ENCODE measurements around the gene PLEKHA5. TPM values are rescaled to one million over a fixed set of nuclear protein-coding genes. Genes with fewer than 3 reads are reported as not detected.

PLEKHA5 gene
- total and polyA plus RNA-seq, 2 experiments from 2014 or later: 88.4 to 103 TPM

GRCh38 chr12:19273482-19274330 is 144.2 kb downstream of the PLEKHA5 start:
- no peak for TF ChIP-seq CTCF (IDR thresholded peaks at IDR 0.05; ENCODE audit: low read depth, low read length)
- H3K9me3 ChIP-seq (ENCODE audit: low read depth): no peaks in the 10 kb centered on the region
- no peaks in the 10 kb centered on the region for H3K27me3 ChIP-seq
- no peak overlapping the region for H3K4me3 ChIP-seq
- H3K27ac ChIP-seq: peak overlapping the region; percentile 20
- H3K4me1 ChIP-seq (ENCODE audit: low read depth): no peaks in the 10 kb centered on the region
- DNase-seq (ENCODE audit: low read depth in 1 of 2, low spot score in 1 of 2): peak in 1 of 2 donors; percentile 98
- peaks cover 54% of the 10 kb centered on the region for H3K36me3 ChIP-seq

- H3K4me3 ChIP-seq: no peak overlapping the region
- H3K27ac ChIP-seq: no peak overlapping the region
These were observed 147.2 kb downstream of the PLEKHA5 start for GRCh38 chr12:19276767-19277166.

GRCh38 chr12:19277711-19278110 is 148.2 kb downstream of the PLEKHA5 start:
- no peak overlapping the region for H3K4me3 ChIP-seq
- no peaks in the 10 kb centered on the region for H3K9me3 ChIP-seq (ENCODE audit: low read depth)
- DNase-seq (ENCODE audit: low read depth in 1 of 2, low spot score in 1 of 2): no peak
- no peaks in the 10 kb centered on the region for H3K27me3 ChIP-seq
- no peaks in the 10 kb centered on the region for H3K4me1 ChIP-seq (ENCODE audit: low read depth)
- no peak for TF ChIP-seq CTCF (IDR thresholded peaks at IDR 0.05; ENCODE audit: low read depth, low read length)
- peak overlapping the region; percentile 5 for H3K27ac ChIP-seq
- H3K36me3 ChIP-seq: peaks cover 31% of the 10 kb centered on the region

More at GRCh38 chr12:19276767-19277166, 147.2 kb downstream of the PLEKHA5 start:
- TF ChIP-seq CTCF (IDR thresholded peaks at IDR 0.05; ENCODE audit: low read depth, low read length): no peak
- Histone ChIP-seq H3K27me3 (no peaks in the 10 kb centered on the region), H3K36me3 (peaks cover 33% of the 10 kb centered on the region), H3K9me3 (ENCODE audit: low read depth) (no peaks in the 10 kb centered on the region), H3K4me1 (ENCODE audit: low read depth) (no peaks in the 10 kb centered on the region)
- no peak for DNase-seq (ENCODE audit: low read depth in 1 of 2, low spot score in 1 of 2)

- no peak for DNase-seq (ENCODE audit: low read depth in 1 of 2, low spot score in 1 of 2)
- H3K36me3 ChIP-seq: peaks cover 32% of the 10 kb centered on the region
- H3K9me3 ChIP-seq (ENCODE audit: low read depth): no peaks in the 10 kb centered on the region
- no peaks in the 10 kb centered on the region for H3K4me1 ChIP-seq (ENCODE audit: low read depth)
- H3K27me3 ChIP-seq: no peaks in the 10 kb centered on the region
- H3K4me3 ChIP-seq: no peak overlapping the region
- TF ChIP-seq CTCF (IDR thresholded peaks at IDR 0.05; ENCODE audit: low read depth, low read length): no peak
- no peak overlapping the region for H3K27ac ChIP-seq
These were observed 148.9 kb downstream of the PLEKHA5 start for GRCh38 chr12:19278407-19278806.

- Histone ChIP-seq H3K4me3 (no peak overlapping the region), H3K27me3 (no peaks in the 10 kb centered on the region), H3K36me3 (peaks cover 30% of the 10 kb centered on the region), H3K4me1 (ENCODE audit: low read depth) (no peaks in the 10 kb centered on the region), H3K9me3 (ENCODE audit: low read depth) (no peaks in the 10 kb centered on the region), H3K27ac (no peak overlapping the region)
- TF ChIP-seq CTCF (IDR thresholded peaks at IDR 0.05; ENCODE audit: low read depth, low read length): no peak
- DNase-seq (ENCODE audit: low read depth in 1 of 2, low spot score in 1 of 2): no peak
These were observed 152.7 kb downstream of the PLEKHA5 start for GRCh38 chr12:19282133-19282699.

Data from cardiac muscle cell (in vitro differentiated cells and primary cell).